Activated gamma-delta T cell treated with anti-CD3 and anti-CD28 coated beads, Interleukin-2, amount 50 U/mL, for 16 hours (primary cell): ENCODE results near the gene COA7.

Experiments used
- DNase-seq: peaks from one replicate; pipeline ENCODE4 v3.0.0-alpha.2; 2020; ENCODE audit warnings: low read depth

COA7 gene

GRCh38 chr1:52635321-52636089, 62.6 kb downstream of the COA7 start:
- DNase-seq = no peak
